ENCODE results near the gene COPS7A. TPM values are rescaled to one million over a fixed set of nuclear protein-coding genes. Genes with fewer than 3 reads are reported as not detected.

Gene COPS7A
- total and polyA plus RNA-seq, 10 donors = 29.6 to 61.9 (median 46.4) TPM

DNA sequence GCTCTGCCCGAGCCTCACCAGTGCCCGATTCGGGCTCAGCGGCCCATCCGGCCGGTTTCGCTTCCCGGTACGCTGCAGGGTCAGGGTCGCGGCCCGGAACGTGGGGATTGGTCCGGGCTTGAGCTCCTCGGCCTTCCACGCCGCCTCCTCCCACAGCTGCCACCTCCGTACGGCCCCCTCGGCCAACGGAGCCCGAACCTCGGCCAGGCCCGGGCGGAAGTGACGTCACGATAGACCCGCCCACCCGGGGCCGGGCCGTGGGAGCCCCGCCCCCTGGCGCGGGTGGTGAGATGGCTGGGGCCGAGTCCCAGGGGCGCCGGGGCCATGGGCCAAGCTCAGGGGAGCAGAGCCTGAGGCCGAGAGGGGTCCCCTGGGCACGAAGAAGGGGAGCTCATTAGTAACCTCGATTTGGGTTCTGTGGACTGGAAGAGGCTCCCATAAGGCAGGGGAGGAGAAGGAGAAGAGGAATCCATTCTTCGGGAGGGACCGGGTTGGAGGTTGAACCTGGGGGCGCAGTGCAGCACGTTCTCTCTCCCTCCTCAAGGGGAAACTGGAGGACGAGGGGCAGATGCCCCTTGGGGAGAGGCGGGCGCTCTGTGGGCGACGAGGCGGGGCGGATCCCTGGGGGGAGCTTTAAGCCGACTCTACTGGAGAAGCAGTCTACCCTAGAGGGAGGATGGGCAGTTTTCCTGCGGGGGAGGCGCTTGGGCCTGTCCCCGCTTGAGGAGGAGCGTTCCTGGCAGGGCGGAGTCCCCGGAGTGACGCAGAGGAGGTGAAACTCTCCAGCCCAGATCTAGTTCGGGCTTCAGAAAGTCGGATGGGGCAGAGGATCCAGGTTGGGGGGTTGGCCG, 29.3 kb downstream of the COPS7A start, which contains the start of gene MLF2:
Gene MLF2 (minus strand): TSS at position 221 of the 851 bp plus-strand sequence. CDS start 807 bp downstream, outside the sequence.
- H3K4me1 ChIP-seq = peaks cover 16 to 37% (median 25%) of the 10 kb centered on the region in 6 donors
- H3K27ac ChIP-seq = peak within 1 kb of the TSS; percentile 96 to 99 (median 98)
- H3K27me3 ChIP-seq (replicated peaks in 1 of 7) = no peaks in the 10 kb centered on the region
- TF ChIP-seq POLR2A (IDR thresholded peaks at IDR 0.05) (peak in 2 of 3 donors; percentile 62 to 81), POLR2AphosphoS5 (IDR thresholded peaks at IDR 0.05) (peak; percentile 96 to 99 (median 97))
- TF ChIP-seq, protein P1, sequence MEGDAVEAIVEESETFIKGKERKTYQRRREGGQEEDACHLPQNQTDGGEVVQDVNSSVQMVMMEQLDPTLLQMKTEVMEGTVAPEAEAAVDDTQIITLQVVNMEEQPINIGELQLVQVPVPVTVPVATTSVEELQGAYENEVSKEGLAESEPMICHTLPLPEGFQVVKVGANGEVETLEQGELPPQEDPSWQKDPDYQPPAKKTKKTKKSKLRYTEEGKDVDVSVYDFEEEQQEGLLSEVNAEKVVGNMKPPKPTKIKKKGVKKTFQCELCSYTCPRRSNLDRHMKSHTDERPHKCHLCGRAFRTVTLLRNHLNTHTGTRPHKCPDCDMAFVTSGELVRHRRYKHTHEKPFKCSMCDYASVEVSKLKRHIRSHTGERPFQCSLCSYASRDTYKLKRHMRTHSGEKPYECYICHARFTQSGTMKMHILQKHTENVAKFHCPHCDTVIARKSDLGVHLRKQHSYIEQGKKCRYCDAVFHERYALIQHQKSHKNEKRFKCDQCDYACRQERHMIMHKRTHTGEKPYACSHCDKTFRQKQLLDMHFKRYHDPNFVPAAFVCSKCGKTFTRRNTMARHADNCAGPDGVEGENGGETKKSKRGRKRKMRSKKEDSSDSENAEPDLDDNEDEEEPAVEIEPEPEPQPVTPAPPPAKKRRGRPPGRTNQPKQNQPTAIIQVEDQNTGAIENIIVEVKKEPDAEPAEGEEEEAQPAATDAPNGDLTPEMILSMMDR (IDR thresholded peaks at IDR 0.05 in 8 of 11, conservative IDR thresholded peaks at IDR 0.05 in 3 of 11) = peak; percentile 97 to 100 (median 98)
- no peaks in the 10 kb centered on the region for H3K9me3 ChIP-seq
- H3K4me3 ChIP-seq = peak within 1 kb of the TSS; percentile 57 to 90 (median 65)
- intact Hi-C loops (cut with DNase I; ENCODE audit: low total_unique reads) = loop anchor here (10.0 kb wide), 1 partner anchor 72 kb away; the partner anchor contains the start of genes GPR162 and P3H3
- H3K36me3 ChIP-seq = peaks cover 0 to 40% (median 34%) of the 10 kb centered on the region in 6 donors
- WGBS, 5 donors = 0 to 1% (median 0%) methylated on average over 29 to 62 of the region's 62 CpGs
- peak; percentile 99 for DNase-seq

- Histone ChIP-seq H3K9me3 (no peaks in the 10 kb centered on the region), H3K27ac (peak overlapping the region; percentile 96 to 99 (median 98)), H3K4me3 (peak overlapping the region in 4 of 8 donors; percentile 60 to 88 (median 62)), H3K27me3 (replicated peaks in 1 of 7) (no peaks in the 10 kb centered on the region), H3K36me3 (peaks cover 0 to 33% (median 26%) of the 10 kb centered on the region in 6 donors), H3K4me1 (peaks cover 16 to 44% (median 25%) of the 10 kb centered on the region in 6 donors)
- DNase-seq = no peak
- TF ChIP-seq, protein P1 (IDR thresholded peaks at IDR 0.05 in 8 of 11, conservative IDR thresholded peaks at IDR 0.05 in 3 of 11) = peak in 3 of 11 experiments; percentile 16 to 57 (median 18)
- TF ChIP-seq POLR2A (IDR thresholded peaks at IDR 0.05) (no peak), POLR2AphosphoS5 (IDR thresholded peaks at IDR 0.05) (no peak)
- 0 to 2% (median 1%) methylated on average over 5 to 7 of the region's 7 CpGs for WGBS, 5 donors
- intact Hi-C loops (cut with DNase I; ENCODE audit: low total_unique reads) = loop anchor here (10.0 kb wide), 1 partner anchor 71 kb away; the partner anchor contains the start of genes GPR162 and P3H3
Measured at GRCh38 chr12:6753772-6754356, 30.0 kb downstream of the COPS7A start.

DNA sequence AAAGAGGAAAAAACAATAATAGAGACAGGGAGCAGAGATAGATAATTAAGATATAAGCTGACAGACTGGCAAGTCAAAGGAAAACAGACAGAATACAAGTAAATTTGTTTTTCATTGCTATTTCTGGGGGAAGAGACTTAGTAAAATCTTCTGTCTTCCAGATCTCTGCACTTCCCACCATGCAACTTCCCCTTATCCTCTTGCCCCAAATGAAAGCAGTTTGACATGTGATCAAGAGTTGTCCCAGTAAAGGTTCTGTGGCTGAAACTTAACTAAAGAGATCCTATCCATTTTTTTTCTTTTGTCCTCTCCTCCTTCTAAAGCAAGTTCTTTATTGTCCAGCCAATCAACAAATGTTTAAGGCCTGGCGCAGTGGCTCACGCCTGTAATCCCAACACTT, 30.6 kb downstream of the COPS7A start:
- no peak for TF ChIP-seq POLR2A (IDR thresholded peaks at IDR 0.05)
- TF ChIP-seq, protein P1 (IDR thresholded peaks at IDR 0.05 in 8 of 11, conservative IDR thresholded peaks at IDR 0.05 in 3 of 11) = no peak
- no peak for TF ChIP-seq POLR2AphosphoS5 (IDR thresholded peaks at IDR 0.05)
- H3K27ac ChIP-seq = peak overlapping the region in 5 of 8 donors; percentile 97 to 99 (median 98)
- no peaks in the 10 kb centered on the region for H3K9me3 ChIP-seq
- peaks cover 0 to 27% (median 21%) of the 10 kb centered on the region in 6 donors for H3K36me3 ChIP-seq
- DNase-seq = no peak
- intact Hi-C loops (cut with DNase I; ENCODE audit: low total_unique reads) = loop anchor here (10.0 kb wide), 1 partner anchor 70 kb away; the partner anchor contains the start of genes GPR162 and P3H3
- H3K4me3 ChIP-seq = no peak overlapping the region
- H3K4me1 ChIP-seq = peaks cover 16 to 44% (median 25%) of the 10 kb centered on the region in 6 donors
- 90 to 95% (median 93%) methylated on average over 2 of the region's 2 CpGs for WGBS, 5 donors
- H3K27me3 ChIP-seq (replicated peaks in 1 of 7) = no peaks in the 10 kb centered on the region

All from spleen (tissue), 11 donors.